ENCODE data around the gene KCNJ10. TPM values are rescaled to one million over a fixed set of nuclear protein-coding genes. Genes with fewer than 3 reads are reported as not detected.

KCNJ10 gene
- total and polyA plus RNA-seq, 2 donors (not counting 3 experiments of a cell fraction or from before 2014, with no cell fraction given): not detected

- Histone ChIP-seq H3K36me3 (ENCODE audit: control insufficient read depth in 2 of 2, extremely low read depth in 1 of 2, insufficient read depth in 2 of 2, low read length in 2 of 2) (no peaks in the 10 kb centered on the region), H3K79me2 (ENCODE audit: control insufficient read depth, insufficient read depth, low read length) (no peaks in the 10 kb centered on the region), H3K4me1 (ENCODE audit: control insufficient read depth, extremely low read depth, insufficient read depth, low read length) (no peaks in the 10 kb centered on the region), H3K27ac (ENCODE audit: insufficient read depth, low read depth, low read length) (no peak overlapping the region), H3K4me2 (ENCODE audit: insufficient read depth, low read length) (no peak overlapping the region), H3K27me3 (ENCODE audit: control insufficient read depth in 2 of 2, insufficient read depth in 2 of 2, low read length in 2 of 2) (peaks cover 21 to 24% of the 10 kb centered on the region in 2 experiments), H3K9ac (replicated peaks; ENCODE audit: extremely low read depth, insufficient read depth, low read length) (no peak overlapping the region), H3K9me3 (replicated peaks; ENCODE audit: control insufficient read depth, insufficient read depth, low read length) (no peaks in the 10 kb centered on the region), H3K9me1 (replicated peaks; ENCODE audit: control insufficient read depth, extremely low read depth, insufficient read depth, low read length) (no peaks in the 10 kb centered on the region), H2AFZ (ENCODE audit: low read depth, low read length) (no peak overlapping the region), H4K20me1 (replicated peaks; ENCODE audit: control insufficient read depth, extremely low read depth, insufficient read depth, low read length) (no peaks in the 10 kb centered on the region), H3K4me3 (replicated peaks in 1 of 3; ENCODE audit: insufficient read depth in 1 of 3, low read depth in 1 of 3, low read length in 3 of 3) (no peak overlapping the region)
- TF ChIP-seq GATA2 (IDR thresholded peaks at IDR 0.05; ENCODE audit: insufficient read depth, insufficient read length, low read depth, low read length): no peak
- no peak for TF ChIP-seq MYC (IDR thresholded peaks at IDR 0.05; ENCODE audit: low read depth, low read length)
- TF ChIP-seq POLR2AphosphoS5 (IDR thresholded peaks at IDR 0.05; ENCODE audit: insufficient read depth, low read depth, low read length): no peak
- no peak for TF ChIP-seq EZH2 (IDR thresholded peaks at IDR 0.05; ENCODE audit: borderline replicate concordance, low read depth, low read length, severe bottlenecking)
- no peak for TF ChIP-seq POLR2A (IDR thresholded peaks at IDR 0.05; ENCODE audit: low read depth, low read length)
- no peak for TF ChIP-seq MAX (IDR thresholded peaks at IDR 0.05; ENCODE audit: insufficient read depth, insufficient read length)
- TF ChIP-seq CTCF (IDR thresholded peaks at IDR 0.05; ENCODE audit: extremely low read depth in 1 of 2, insufficient read depth in 1 of 2, low read depth in 1 of 2, low read length in 2 of 2): no peak
- TF ChIP-seq JUN (IDR thresholded peaks at IDR 0.05; ENCODE audit: borderline replicate concordance, insufficient read depth, insufficient read length, low read depth): no peak
- no peak for TF ChIP-seq FOS (IDR thresholded peaks at IDR 0.05; ENCODE audit: borderline replicate concordance, insufficient read depth, low read length)
- CTCF ChIA-PET: interaction anchor here (0.9 to 2.0 kb wide), 4 partner anchors 8 to 260 kb away, joined by 3 to 5 read pairs (median 4); no protein-coding TSS in a partner anchor
- POLR2A ChIA-PET: interaction anchor here (0.7 kb wide), 1 partner anchor 324 kb away, joined by 3 read pairs; no protein-coding TSS in a partner anchor
- dilution Hi-C loops (cut with MboI; ENCODE audit: extremely low pct_ligation_motif_present, low sequenced_read_pairs) (no loop called here), intact Hi-C loops (cut with micrococcal nuclease) (no loop called here)
- no peak for FAIRE-seq
- no TSS peak for BruUV-seq (replicated peaks)
- no peak for DNase-seq (ENCODE audit: low read depth, low spot score)
Measured at GRCh38 chr1:160116283-160117147, 46.6 kb upstream of the KCNJ10 start.

Measured in endothelial cell of umbilical vein (primary cell).